H1 (cell line): Measurements from ENCODE around the gene MIB2. TPM values are rescaled to one million over a fixed set of nuclear protein-coding genes. Genes with fewer than 3 reads are reported as not detected.
A peak's percentile ranks its signal among the peaks of the same experiment; 100 is the strongest.

Source experiments
- CREB1 ChIP-seq: IDR thresholded peaks from 2 replicates; pipeline ENCODE4 v1.6.1; 2012; ENCODE audit warnings: inconsistent platforms
- EZH2 ChIP-seq: fragments of 200-600 bp; sonication (generic); IDR thresholded peaks from 2 replicates; pipeline ENCODE4 v1.7.1; 2012; ENCODE audit warnings: low read depth, mild to moderate bottlenecking, moderate library complexity, low read length, inconsistent platforms; ENCODE audit not compliant: severe bottlenecking
- FOSL1 ChIP-seq: IDR thresholded peaks from 2 replicates; pipeline ENCODE4 v1.6.1; 2011; ENCODE audit warnings: mild to moderate bottlenecking, low read depth, low read length, moderate library complexity; ENCODE audit not compliant: insufficient read depth
- HDAC2 ChIP-seq, 2 experiments: fragments of 300-600 bp in 1 of 2; sonication (generic) in 1 of 2; IDR thresholded peaks; 2 replicates each; pipeline ENCODE4 v1.6.1; 2011 to 2012; ENCODE audit warnings: low read depth in 2 of 2, low read length in 2 of 2, mild to moderate bottlenecking in 2 of 2, moderate library complexity in 2 of 2, borderline replicate concordance in 1 of 2, inconsistent platforms in 1 of 2
- KDM1A ChIP-seq: fragments of 200-600, 300-600 bp; sonication (generic); IDR thresholded peaks from 2 replicates; pipeline ENCODE4 v1.7.1; 2016; ENCODE audit warnings: mild to moderate bottlenecking, low read length, borderline replicate concordance
- KDM4A ChIP-seq: IDR thresholded peaks from one replicate; pipeline ENCODE4 v1.7.1; 2012; ENCODE audit warnings: low read depth, mild to moderate bottlenecking, moderate library complexity, low read length, inconsistent platforms; ENCODE audit not compliant: severe bottlenecking
- MAFK ChIP-seq: IDR thresholded peaks from 2 replicates; pipeline ENCODE4 v1.6.1; 2012; ENCODE audit warnings: low read depth, mild to moderate bottlenecking, improper control_type of control experiment, low read length
- POLR2A ChIP-seq, 2 experiments: IDR thresholded peaks; 1 replicate in 1 of 2; 2 replicates in 1 of 2; pipeline ENCODE4 v1.6.1; 2011; ENCODE audit warnings: low read depth in 2 of 2, low read length in 2 of 2, mild to moderate bottlenecking in 2 of 2; ENCODE audit errors: control extremely low read depth in 1 of 2
- POLR2AphosphoS5 ChIP-seq: IDR thresholded peaks from 2 replicates; pipeline ENCODE4 v1.6.1; 2011; ENCODE audit warnings: low read depth, low read length
- POU5F1 ChIP-seq: IDR thresholded peaks from 2 replicates; pipeline ENCODE4 v1.6.1; 2011; ENCODE audit warnings: low read depth, mild to moderate bottlenecking, low read length, moderate library complexity
- RBBP5 ChIP-seq: IDR thresholded peaks from 2 replicates; pipeline ENCODE4 v1.7.1; 2012; ENCODE audit warnings: low read depth, mild to moderate bottlenecking, inconsistent platforms, low read length, moderate library complexity, borderline replicate concordance
- RFX5 ChIP-seq: IDR thresholded peaks from 2 replicates; pipeline ENCODE4 v1.6.1; 2011; ENCODE audit warnings: low read depth, low read length, improper control_type of control experiment, borderline replicate concordance
- SAP30 ChIP-seq: fragments of 300-600 bp; sonication (generic); IDR thresholded peaks from 2 replicates; pipeline ENCODE4 v1.7.1; 2012; ENCODE audit warnings: low read length, moderate library complexity, mild to moderate bottlenecking, inconsistent platforms; ENCODE audit not compliant: insufficient read depth, insufficient replicate concordance
- SIX5 ChIP-seq: IDR thresholded peaks from 2 replicates; pipeline ENCODE4 v1.6.1; 2011; ENCODE audit warnings: mild to moderate bottlenecking, low read depth, low read length
- SP2 ChIP-seq: IDR thresholded peaks from 2 replicates; pipeline ENCODE4 v1.6.1; 2012; ENCODE audit warnings: mild to moderate bottlenecking, low read length, inconsistent platforms
- SRF ChIP-seq: IDR thresholded peaks from 2 replicates; pipeline ENCODE4 v1.6.1; 2011; ENCODE audit warnings: mild to moderate bottlenecking, low read depth, low read length, moderate library complexity
- TCF12 ChIP-seq: IDR thresholded peaks from 2 replicates; pipeline ENCODE4 v1.6.1; 2011; ENCODE audit warnings: low read depth, mild to moderate bottlenecking, low read length
- TEAD4 ChIP-seq: IDR thresholded peaks from 2 replicates; pipeline ENCODE4 v1.6.1; 2012; ENCODE audit warnings: low read depth, low read length, inconsistent platforms, mixed read lengths
- polyA plus RNA-seq, 7 experiments: library from polyadenylated mRNA; depleted of rRNA in 3 of 7; stranded (reverse) in 5 of 7; unstranded in 2 of 7; fragments of >200 nt in 5 of 7; fragments of 200-250 nt in 2 of 7; gene quantifications; 1 replicate in 5 of 7; 2 replicates in 1 of 7; 4 replicates in 1 of 7; pipeline versions ENCODE4 v1.2.1 to v1.2.3, GENCODE V29; 2011 to 2013; ENCODE audit warnings: missing spikeins in 2 of 7, mixed read lengths in 2 of 7
- total RNA-seq: library from RNA; stranded (reverse); fragmentation: NEBNext Ultra II Directional; extraction: Animal tissue kit (Norgen Biotek cat#: 25700); gene quantifications from 2 replicates; pipeline ENCODE4 v1.2.1, GENCODE V29; 2021
- TF ChIP-seq, protein P1 (sequence below), 3 experiments: IDR thresholded peaks; 1 replicate in 2 of 3; 2 replicates in 1 of 3; pipeline versions ENCODE4 v1.5.1 to v1.6.1; 2011; ENCODE audit warnings: low read length in 3 of 3, mild to moderate bottlenecking in 3 of 3, inconsistent platforms in 2 of 3, low read depth in 1 of 3, moderate library complexity in 1 of 3; ENCODE audit not compliant: insufficient read depth in 1 of 3; ENCODE audit errors: control extremely low read depth in 1 of 3
- TF ChIP-seq, protein P2 (sequence below): IDR thresholded peaks from 2 replicates; pipeline ENCODE4 v1.6.1; 2012; ENCODE audit warnings: low read length, inconsistent platforms

Gene MIB2
- total and polyA plus RNA-seq, 2 of the 8 experiments (the other 6 are each of a cell fraction or from before 2014, with no cell fraction given), result 32.5 to 60.0 TPM

DNA sequence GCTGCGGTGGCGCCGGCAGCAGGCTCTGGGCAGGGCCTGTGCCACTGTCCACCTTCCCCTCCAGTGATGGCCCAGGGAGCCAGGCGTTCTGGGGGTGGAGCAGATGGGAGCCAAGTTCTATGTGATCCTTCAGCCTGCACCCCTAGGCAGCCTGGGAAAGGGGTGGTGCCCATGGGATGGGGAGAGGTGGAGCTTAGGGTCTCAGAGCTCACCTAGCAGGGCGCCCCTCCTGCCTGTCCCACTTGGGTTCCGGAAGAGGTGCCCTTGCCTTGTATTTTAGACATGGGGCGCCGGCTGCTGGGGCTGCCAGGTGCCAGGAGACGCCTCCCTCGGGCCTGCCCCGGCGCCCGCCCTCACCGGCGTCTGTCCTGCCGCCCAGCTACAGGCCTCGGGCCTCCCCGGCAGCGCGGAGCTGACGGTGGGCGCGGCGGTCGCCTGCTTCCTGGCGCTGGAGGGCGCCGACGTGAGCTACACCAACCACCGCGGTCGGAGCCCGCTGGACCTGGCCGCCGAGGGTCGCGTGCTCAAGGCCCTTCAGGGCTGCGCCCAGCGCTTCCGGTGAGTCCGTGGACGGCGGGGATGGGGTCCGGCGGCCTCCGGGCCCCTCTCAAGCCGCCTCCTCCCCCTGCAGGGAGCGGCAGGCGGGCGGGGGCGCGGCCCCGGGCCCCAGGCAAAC, 13.6 kb downstream of the MIB2 start (continued):
- 0 out of 3 replicates have a peak, but pooled peaks of 1 of the 2 experiments have one; percentile 18 for TF ChIP-seq POLR2A (IDR thresholded peaks at IDR 0.05; ENCODE audit: control extremely low read depth in 1 of 2, low read depth in 2 of 2, low read length in 2 of 2)
- TF ChIP-seq HDAC2 (IDR thresholded peaks at IDR 0.05; ENCODE audit: borderline replicate concordance in 1 of 2, low read depth in 2 of 2, low read length in 2 of 2), result peak in 1 of 2 experiments; percentile 69; a peak in 1 of 4 replicates
- TF ChIP-seq, protein P1, sequence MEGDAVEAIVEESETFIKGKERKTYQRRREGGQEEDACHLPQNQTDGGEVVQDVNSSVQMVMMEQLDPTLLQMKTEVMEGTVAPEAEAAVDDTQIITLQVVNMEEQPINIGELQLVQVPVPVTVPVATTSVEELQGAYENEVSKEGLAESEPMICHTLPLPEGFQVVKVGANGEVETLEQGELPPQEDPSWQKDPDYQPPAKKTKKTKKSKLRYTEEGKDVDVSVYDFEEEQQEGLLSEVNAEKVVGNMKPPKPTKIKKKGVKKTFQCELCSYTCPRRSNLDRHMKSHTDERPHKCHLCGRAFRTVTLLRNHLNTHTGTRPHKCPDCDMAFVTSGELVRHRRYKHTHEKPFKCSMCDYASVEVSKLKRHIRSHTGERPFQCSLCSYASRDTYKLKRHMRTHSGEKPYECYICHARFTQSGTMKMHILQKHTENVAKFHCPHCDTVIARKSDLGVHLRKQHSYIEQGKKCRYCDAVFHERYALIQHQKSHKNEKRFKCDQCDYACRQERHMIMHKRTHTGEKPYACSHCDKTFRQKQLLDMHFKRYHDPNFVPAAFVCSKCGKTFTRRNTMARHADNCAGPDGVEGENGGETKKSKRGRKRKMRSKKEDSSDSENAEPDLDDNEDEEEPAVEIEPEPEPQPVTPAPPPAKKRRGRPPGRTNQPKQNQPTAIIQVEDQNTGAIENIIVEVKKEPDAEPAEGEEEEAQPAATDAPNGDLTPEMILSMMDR (IDR thresholded peaks at IDR 0.05; ENCODE audit: control extremely low read depth in 1 of 3, insufficient read depth in 1 of 3, low read depth in 1 of 3, low read length in 3 of 3), result no peak
- TF ChIP-seq FOSL1, result no peak
- no peak for TF ChIP-seq SRF
- no peak for TF ChIP-seq TCF12
- TF ChIP-seq SIX5, result no peak
- no peak for TF ChIP-seq SP2
- no peak for TF ChIP-seq EZH2
- TF ChIP-seq RFX5, result no peak
- TF ChIP-seq SAP30, result no peak
- TF ChIP-seq POU5F1, result no peak
- TF ChIP-seq KDM4A, result peak; percentile 74
- no peak for TF ChIP-seq POLR2AphosphoS5
- TF ChIP-seq TEAD4, result no peak
- TF ChIP-seq RBBP5, result peak; percentile 43; the same call in 1 of the 2 replicates
- TF ChIP-seq, protein P2, sequence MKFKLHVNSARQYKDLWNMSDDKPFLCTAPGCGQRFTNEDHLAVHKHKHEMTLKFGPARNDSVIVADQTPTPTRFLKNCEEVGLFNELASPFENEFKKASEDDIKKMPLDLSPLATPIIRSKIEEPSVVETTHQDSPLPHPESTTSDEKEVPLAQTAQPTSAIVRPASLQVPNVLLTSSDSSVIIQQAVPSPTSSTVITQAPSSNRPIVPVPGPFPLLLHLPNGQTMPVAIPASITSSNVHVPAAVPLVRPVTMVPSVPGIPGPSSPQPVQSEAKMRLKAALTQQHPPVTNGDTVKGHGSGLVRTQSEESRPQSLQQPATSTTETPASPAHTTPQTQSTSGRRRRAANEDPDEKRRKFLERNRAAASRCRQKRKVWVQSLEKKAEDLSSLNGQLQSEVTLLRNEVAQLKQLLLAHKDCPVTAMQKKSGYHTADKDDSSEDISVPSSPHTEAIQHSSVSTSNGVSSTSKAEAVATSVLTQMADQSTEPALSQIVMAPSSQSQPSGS, result no peak
- no peak for TF ChIP-seq CREB1
- TF ChIP-seq MAFK, result no peak
- TF ChIP-seq KDM1A, result no peak
